ENCODE data around the gene SDC1. TPM values are rescaled to one million over a fixed set of nuclear protein-coding genes. Genes with fewer than 3 reads are reported as not detected.

SDC1 gene
- total RNA-seq, 6 experiments from 2014 or later: 92.1 to 141 (median 133) TPM

GRCh38 chr2:20164061-20164733 is 60.7 kb downstream of the SDC1 start:
- Mint-ChIP-seq H3K4me3 (no peak overlapping the region), H3K4me1 (ENCODE audit: low read depth) (peaks cover 9% of the 10 kb centered on the region), H3K27me3 (ENCODE audit: insufficient read depth) (peaks cover 1% of the 10 kb centered on the region), H3K27ac (no peak overlapping the region), H3K9me3 (no peaks in the 10 kb centered on the region; the same call in 1 of the 2 replicates), H3K36me3 (ENCODE audit: low read depth) (peaks cover 6% of the 10 kb centered on the region; the same call in 1 of the 2 replicates)
- no peak for DNase-seq
- no peak for TF ChIP-seq CTCF (IDR thresholded peaks at IDR 0.05)

GRCh38 chr2:20159411-20160070 is 65.4 kb downstream of the SDC1 start:
- no peak for DNase-seq
- Mint-ChIP-seq H3K4me1 (ENCODE audit: low read depth) (peaks cover 9% of the 10 kb centered on the region), H3K36me3 (ENCODE audit: low read depth) (peaks cover 8% of the 10 kb centered on the region; the same call in 1 of the 2 replicates), H3K9me3 (no peaks in the 10 kb centered on the region; the same call in 1 of the 2 replicates), H3K27me3 (ENCODE audit: insufficient read depth) (peaks cover 1% of the 10 kb centered on the region), H3K27ac (no peak overlapping the region), H3K4me3 (no peak overlapping the region)
- no peak for TF ChIP-seq CTCF (IDR thresholded peaks at IDR 0.05)

GRCh38 chr2:20157193-20157891 is 67.6 kb downstream of the SDC1 start:
- Mint-ChIP-seq H3K9me3 (no peaks in the 10 kb centered on the region; the same call in 1 of the 2 replicates), H3K4me3 (no peak overlapping the region), H3K27me3 (ENCODE audit: insufficient read depth) (no peaks in the 10 kb centered on the region; the same call in 1 of the 2 replicates), H3K27ac (no peak overlapping the region), H3K4me1 (ENCODE audit: low read depth) (peaks cover 9% of the 10 kb centered on the region), H3K36me3 (ENCODE audit: low read depth) (peaks cover 8% of the 10 kb centered on the region; the same call in 1 of the 2 replicates)
- no peak for TF ChIP-seq CTCF (IDR thresholded peaks at IDR 0.05)
- peak; percentile 21 for DNase-seq

- no peaks in the 10 kb centered on the region; the same call in 1 of the 2 replicates for H3K27me3 Mint-ChIP-seq (ENCODE audit: insufficient read depth)
- TF ChIP-seq CTCF (IDR thresholded peaks at IDR 0.05): no peak
- no peaks in the 10 kb centered on the region; the same call in 1 of the 2 replicates for H3K9me3 Mint-ChIP-seq
- H3K36me3 Mint-ChIP-seq (ENCODE audit: low read depth): peaks cover 8% of the 10 kb centered on the region; the same call in 1 of the 2 replicates
- no peak for DNase-seq
- no peak overlapping the region for H3K4me3 Mint-ChIP-seq
- H3K4me1 Mint-ChIP-seq (ENCODE audit: low read depth): peaks cover 9% of the 10 kb centered on the region
- H3K27ac Mint-ChIP-seq: no peak overlapping the region
These were observed 68.1 kb downstream of the SDC1 start for GRCh38 chr2:20156836-20157192.

GRCh38 chr2:20156076-20156759 is 68.7 kb downstream of the SDC1 start:
- no peak for TF ChIP-seq CTCF (IDR thresholded peaks at IDR 0.05)
- Mint-ChIP-seq H3K9me3 (no peaks in the 10 kb centered on the region; the same call in 1 of the 2 replicates), H3K36me3 (ENCODE audit: low read depth) (peaks cover 8% of the 10 kb centered on the region; the same call in 1 of the 2 replicates), H3K4me1 (ENCODE audit: low read depth) (peaks cover 9% of the 10 kb centered on the region), H3K27ac (no peak overlapping the region), H3K4me3 (no peak overlapping the region), H3K27me3 (ENCODE audit: insufficient read depth) (no peaks in the 10 kb centered on the region; the same call in 1 of the 2 replicates)
- DNase-seq: no peak
